OCI-LY7 (cell line): Measurements from ENCODE around the gene ERICH6. TPM values are rescaled to one million over a fixed set of nuclear protein-coding genes. Genes with fewer than 3 reads are reported as not detected.

Source experiments
- BruUV-seq: library from RNA; stranded (reverse); fragments of 400-500 nt; replicated peaks from 2 replicates; lab custom pipeline; 2021; lab: Mats Ljungman, UMichigan
- CTCF ChIA-PET: fragments of 300-600 bp; sonication (Branson Sonifier 250); formaldehyde crosslinking; loops from one replicate; lab custom pipeline; 2022; ENCODE audit warnings: antibody characterized with exemption; ENCODE audit not compliant: unreplicated experiment; lab: Charles Lee
- POLR2A ChIA-PET: fragments of 300-600 bp; sonication (Branson Sonifier 250); formaldehyde crosslinking; loops from one replicate; lab custom pipeline; 2022; ENCODE audit warnings: antibody characterized with exemption; lab: Charles Lee
- DNase-seq: peaks from one replicate; pipeline ENCODE4 v3.0.0-alpha.2; 2015; ENCODE audit warnings: low spot score
- H2AFZ ChIP-seq: fragments of 200-600 bp; sonication (generic), shearing (Covaris generic); 2 replicates; pipeline ENCODE4 v1.6.1; 2014; ENCODE audit warnings: mild to moderate bottlenecking, antibody characterized with exemption, low read length, moderate library complexity
- H3K27ac ChIP-seq: fragments of 200-600 bp; sonication (generic); 2 replicates; pipeline ENCODE4 v1.5.1; 2014; ENCODE audit warnings: mixed run types, low read depth, mild to moderate bottlenecking, moderate library complexity, low read length, inconsistent platforms; ENCODE audit not compliant: poor library complexity, severe bottlenecking
- H3K36me3 ChIP-seq: fragments of 200-600 bp; sonication (generic); 2 replicates; pipeline ENCODE4 v1.6.1; 2014; ENCODE audit warnings: mild to moderate bottlenecking, antibody characterized with exemption, low read length, moderate library complexity, mixed read lengths; ENCODE audit not compliant: insufficient read depth
- H3K4me1 ChIP-seq: fragments of 200-600 bp; sonication (generic); 2 replicates; pipeline ENCODE4 v1.5.1; 2014; ENCODE audit warnings: mild to moderate bottlenecking, low read length; ENCODE audit not compliant: insufficient read depth, poor library complexity, severe bottlenecking
- H3K4me2 ChIP-seq: fragments of 200-600 bp; sonication (generic); 2 replicates; pipeline ENCODE4 v1.6.1; 2014; ENCODE audit warnings: mild to moderate bottlenecking, low read length
- H3K4me3 ChIP-seq: fragments of 200-600 bp; sonication (generic); 2 replicates; pipeline ENCODE4 v1.5.1; 2014; ENCODE audit warnings: mild to moderate bottlenecking, low read depth, low read length; ENCODE audit not compliant: poor library complexity, severe bottlenecking
- H3K79me2 ChIP-seq: fragments of 200-600 bp; sonication (generic); 2 replicates; pipeline ENCODE4 v1.6.1; 2016; ENCODE audit warnings: low read depth, mild to moderate bottlenecking, low read length, moderate library complexity, mixed read lengths; ENCODE audit not compliant: insufficient read depth
- H3K9me2 ChIP-seq: fragments of 200-600 bp; sonication (generic); 2 replicates; pipeline ENCODE4 v1.6.1; 2016; ENCODE audit warnings: mild to moderate bottlenecking, low read length, mixed read lengths; ENCODE audit not compliant: insufficient read depth
- H3K9me3 ChIP-seq: fragments of 200-600 bp; sonication (generic); 2 replicates; pipeline ENCODE4 v1.6.1; 2014; ENCODE audit warnings: mild to moderate bottlenecking, mixed run types, low read length, mixed read lengths
- H4K20me1 ChIP-seq: fragments of 200-600 bp; sonication (generic); 2 replicates; pipeline ENCODE4 v1.6.1; 2014; ENCODE audit warnings: mild to moderate bottlenecking, antibody characterized with exemption, low read length, moderate library complexity, mixed read lengths; ENCODE audit not compliant: insufficient read depth
- EZH2phosphoT487 ChIP-seq: fragments of 200-600 bp; sonication (generic); IDR thresholded peaks from 2 replicates; pipeline ENCODE4 v1.6.1; 2018; ENCODE audit warnings: low read depth, borderline replicate concordance, mild to moderate bottlenecking, mixed run types, antibody characterized with exemption, low read length, moderate library complexity, mixed read lengths
- intact Hi-C: fragments of 100-400 bp; cut with micrococcal nuclease; formaldehyde crosslinking; loops from one replicate; pipeline ENCODE4 v1.10.0; 2022; ENCODE audit not compliant: unreplicated experiment
- total RNA-seq, 2 experiments: library from RNA; depleted of rRNA in 1 of 2; stranded (reverse); fragments of >200 nt in 1 of 2; shearing (Covaris generic) in 1 of 2; gene quantifications; 2 replicates each; pipeline ENCODE4 v1.2.3, GENCODE V29; 2014 to 2022
- TF ChIP-seq, protein P1 (sequence below): fragments of 200-600 bp; sonication (generic); conservative IDR thresholded peaks from 2 replicates; pipeline ENCODE4 v1.5.1; 2014; ENCODE audit warnings: mild to moderate bottlenecking, antibody characterized with exemption, low read length, moderate library complexity, mixed read lengths

The ERICH6 gene
- total RNA-seq, 2 experiments from 2014 or later, result 0.38 to 0.41 TPM

DNA sequence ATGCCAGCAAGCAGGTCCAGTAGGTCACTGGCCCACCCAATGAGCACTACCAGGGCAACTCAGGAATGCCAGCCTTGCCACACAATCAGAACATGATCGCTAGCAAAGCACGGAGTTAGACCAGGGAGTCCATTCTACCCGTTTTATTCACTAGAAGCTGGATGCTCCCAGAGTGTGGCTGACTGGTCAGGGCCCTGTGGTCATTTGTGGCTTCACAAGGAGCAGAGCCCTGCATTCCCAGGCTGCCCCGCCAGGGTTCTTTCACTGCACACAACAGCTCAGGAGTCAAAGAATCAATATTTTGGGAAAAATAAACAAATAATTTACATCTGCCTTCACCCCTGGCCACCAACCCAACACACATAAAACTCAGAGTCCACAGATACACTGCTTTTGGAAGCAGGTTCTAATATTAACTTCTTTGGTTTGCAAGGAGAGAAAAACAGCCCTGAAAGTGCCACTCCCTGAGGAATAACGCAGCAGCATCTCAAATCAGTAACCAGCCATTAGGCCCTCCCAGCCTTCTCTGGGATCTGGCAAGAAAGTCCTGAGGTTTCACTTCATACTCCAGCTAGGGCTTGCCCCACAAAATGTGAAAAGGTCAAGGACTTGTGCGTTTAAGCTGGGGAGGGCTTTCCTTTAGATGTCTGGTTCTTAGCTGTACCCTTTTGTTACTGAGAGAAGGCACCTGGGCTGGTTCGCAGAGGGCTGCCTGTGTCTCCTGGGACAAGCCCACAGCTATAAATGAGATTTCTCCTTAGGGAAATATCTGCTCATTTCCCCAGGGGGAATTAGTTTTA, 43.3 kb upstream of the ERICH6 start:
- ChIA-PET CTCF (no interaction called here), POLR2A (interaction anchor here (0.6 to 1.2 kb wide), 3 partner anchors 19 to 500 kb away, joined by 3 to 4 read pairs (median 4); no protein-coding TSS in a partner anchor)
- no peaks in the 10 kb centered on the region for H3K4me1 ChIP-seq
- no peaks in the 10 kb centered on the region for H3K9me3 ChIP-seq
- H3K79me2 ChIP-seq, result no peaks in the 10 kb centered on the region; the same call in 1 of the 2 replicates
- no peak overlapping the region for H3K4me2 ChIP-seq
- no peak for TF ChIP-seq EZH2phosphoT487
- TF ChIP-seq, protein P1, sequence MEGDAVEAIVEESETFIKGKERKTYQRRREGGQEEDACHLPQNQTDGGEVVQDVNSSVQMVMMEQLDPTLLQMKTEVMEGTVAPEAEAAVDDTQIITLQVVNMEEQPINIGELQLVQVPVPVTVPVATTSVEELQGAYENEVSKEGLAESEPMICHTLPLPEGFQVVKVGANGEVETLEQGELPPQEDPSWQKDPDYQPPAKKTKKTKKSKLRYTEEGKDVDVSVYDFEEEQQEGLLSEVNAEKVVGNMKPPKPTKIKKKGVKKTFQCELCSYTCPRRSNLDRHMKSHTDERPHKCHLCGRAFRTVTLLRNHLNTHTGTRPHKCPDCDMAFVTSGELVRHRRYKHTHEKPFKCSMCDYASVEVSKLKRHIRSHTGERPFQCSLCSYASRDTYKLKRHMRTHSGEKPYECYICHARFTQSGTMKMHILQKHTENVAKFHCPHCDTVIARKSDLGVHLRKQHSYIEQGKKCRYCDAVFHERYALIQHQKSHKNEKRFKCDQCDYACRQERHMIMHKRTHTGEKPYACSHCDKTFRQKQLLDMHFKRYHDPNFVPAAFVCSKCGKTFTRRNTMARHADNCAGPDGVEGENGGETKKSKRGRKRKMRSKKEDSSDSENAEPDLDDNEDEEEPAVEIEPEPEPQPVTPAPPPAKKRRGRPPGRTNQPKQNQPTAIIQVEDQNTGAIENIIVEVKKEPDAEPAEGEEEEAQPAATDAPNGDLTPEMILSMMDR, result no peak
- no peak overlapping the region for H2AFZ ChIP-seq
- no peak overlapping the region for H3K27ac ChIP-seq
- no peak overlapping the region for H3K4me3 ChIP-seq
- no peak for DNase-seq
- H3K36me3 ChIP-seq, result 0 out of 2 replicates have a peak, but pooled peaks cover 4% of the 10 kb centered on the region
- H4K20me1 ChIP-seq, result peaks cover 7% of the 10 kb centered on the region; the same call in 1 of the 2 replicates
- H3K9me2 ChIP-seq, result no peaks in the 10 kb centered on the region
- no TSS peak for BruUV-seq
- intact Hi-C loops, result no loop called here

DNA sequence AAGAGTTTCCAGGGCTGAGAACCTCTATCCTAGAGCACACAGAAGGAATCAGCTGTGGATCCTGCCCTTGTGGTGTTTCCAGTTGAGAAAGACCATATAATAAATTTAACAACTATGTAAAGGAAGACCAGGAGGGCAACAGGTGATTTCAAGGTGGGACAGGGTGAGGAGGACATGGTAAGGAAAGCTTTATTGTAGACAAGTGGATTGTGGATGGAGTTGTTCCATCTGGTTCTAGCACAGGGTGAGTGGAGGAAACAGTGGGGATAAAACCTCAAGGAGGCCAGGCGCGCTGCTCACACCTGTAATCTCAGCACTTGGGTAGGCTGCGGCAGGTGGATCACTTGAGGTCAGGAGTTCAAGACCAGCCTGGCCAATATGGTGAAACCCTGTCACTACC, 42.1 kb upstream of the ERICH6 start:
- no peak for DNase-seq
- no peaks in the 10 kb centered on the region for H3K9me3 ChIP-seq
- CTCF ChIA-PET, result no interaction called here
- H2AFZ ChIP-seq, result no peak overlapping the region
- no peak overlapping the region for H3K4me3 ChIP-seq
- TF ChIP-seq, protein P1, result no peak
- no peak for TF ChIP-seq EZH2phosphoT487
- no peaks in the 10 kb centered on the region for H3K4me1 ChIP-seq
- intact Hi-C loops, result no loop called here
- 0 out of 2 replicates have a peak, but pooled peaks cover 7% of the 10 kb centered on the region for H3K36me3 ChIP-seq
- peaks cover 7% of the 10 kb centered on the region; the same call in 1 of the 2 replicates for H4K20me1 ChIP-seq
- POLR2A ChIA-PET, result interaction anchor here (1.0 to 1.1 kb wide), 2 partner anchors 14 to 23 kb away, joined by 3 read pairs; no protein-coding TSS in a partner anchor
- H3K27ac ChIP-seq, result no peak overlapping the region
- no peak overlapping the region for H3K4me2 ChIP-seq
- H3K79me2 ChIP-seq, result no peaks in the 10 kb centered on the region; the same call in 1 of the 2 replicates
- BruUV-seq, result no TSS peak
- no peaks in the 10 kb centered on the region for H3K9me2 ChIP-seq

DNA sequence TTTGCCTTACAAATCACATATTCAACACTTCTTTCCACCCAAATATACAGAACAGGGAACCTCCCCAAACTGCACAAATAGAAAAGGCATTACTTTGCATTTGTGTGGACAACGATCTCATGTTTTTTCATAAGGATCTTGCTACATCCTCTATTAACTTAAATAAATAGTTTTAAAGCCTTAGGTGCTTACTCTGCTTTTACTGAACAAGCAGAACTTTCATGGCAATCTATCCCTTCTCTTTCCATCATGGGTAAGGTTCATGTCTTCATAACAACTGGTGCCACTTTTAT, 41.1 kb upstream of the ERICH6 start:
- H3K9me3 ChIP-seq, result no peaks in the 10 kb centered on the region
- peaks cover 4% of the 10 kb centered on the region for H3K4me1 ChIP-seq
- no peak for DNase-seq
- H3K4me3 ChIP-seq, result no peak overlapping the region
- CTCF ChIA-PET, result no interaction called here
- no TSS peak for BruUV-seq
- no peak overlapping the region for H3K27ac ChIP-seq
- no peak overlapping the region for H3K4me2 ChIP-seq
- H2AFZ ChIP-seq, result no peak overlapping the region
- H3K36me3 ChIP-seq, result 0 out of 2 replicates have a peak, but pooled peaks cover 7% of the 10 kb centered on the region
- H4K20me1 ChIP-seq, result peaks cover 7% of the 10 kb centered on the region; the same call in 1 of the 2 replicates
- POLR2A ChIA-PET, result no interaction called here
- no peaks in the 10 kb centered on the region for H3K9me2 ChIP-seq
- no peaks in the 10 kb centered on the region; the same call in 1 of the 2 replicates for H3K79me2 ChIP-seq
- TF ChIP-seq, protein P1, result no peak
- TF ChIP-seq EZH2phosphoT487, result no peak
- intact Hi-C loops, result no loop called here
